ENCODE results near the gene SYNJ2BP. TPM values are rescaled to one million over a fixed set of nuclear protein-coding genes. Genes with fewer than 3 reads are reported as not detected.

Gene SYNJ2BP
- total RNA-seq, 1 donor from 2014 or later, result 5.2 TPM

DNA sequence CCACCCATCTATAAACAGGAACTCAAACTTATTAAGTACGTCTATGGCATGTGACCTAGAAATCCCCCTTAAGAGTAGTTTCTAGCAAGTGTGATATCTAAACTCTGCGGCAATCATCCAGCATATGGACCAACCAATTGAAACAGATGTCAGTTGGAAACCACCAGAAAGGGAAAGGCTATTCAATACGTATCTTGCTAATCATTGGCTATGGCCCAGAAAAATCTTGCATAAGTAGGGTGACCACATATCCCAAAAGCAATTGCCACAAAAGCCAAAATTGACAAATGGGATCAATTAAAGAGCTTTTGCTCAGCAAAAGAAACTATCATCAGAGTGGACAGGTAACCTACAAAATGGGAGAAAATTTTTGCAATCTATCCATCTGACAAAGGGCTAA, 24.2 kb downstream of the SYNJ2BP start:
- intact Hi-C loops (cut with micrococcal nuclease), result no loop called here

- intact Hi-C loops (cut with micrococcal nuclease), result no loop called here
These were observed 25.1 kb downstream of the SYNJ2BP start for GRCh38 chr14:70391493-70392391.

DNA sequence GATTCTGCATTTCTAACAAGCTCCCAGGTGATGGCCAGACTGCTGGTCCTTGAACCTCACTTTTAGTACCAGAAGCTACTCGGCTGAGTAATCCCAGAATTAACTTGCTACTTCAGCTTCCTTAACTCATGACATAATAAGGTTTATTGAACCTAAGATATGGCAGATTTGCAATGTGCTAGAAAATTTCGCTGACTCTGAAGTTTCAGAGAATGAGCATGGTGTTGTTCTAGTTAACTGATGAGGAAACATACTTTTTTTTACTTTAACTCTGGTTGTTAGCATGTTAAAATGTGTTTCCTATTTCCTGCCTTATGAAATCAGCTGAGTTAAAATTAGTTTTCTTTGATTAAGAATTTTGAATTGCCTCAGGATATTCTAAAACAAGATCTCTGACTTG, 34.4 kb downstream of the SYNJ2BP start:
- intact Hi-C loops (cut with micrococcal nuclease), result no loop called here

- intact Hi-C loops (cut with micrococcal nuclease), result no loop called here
These were observed 36.1 kb downstream of the SYNJ2BP start for GRCh38 chr14:70380824-70381223.

DNA sequence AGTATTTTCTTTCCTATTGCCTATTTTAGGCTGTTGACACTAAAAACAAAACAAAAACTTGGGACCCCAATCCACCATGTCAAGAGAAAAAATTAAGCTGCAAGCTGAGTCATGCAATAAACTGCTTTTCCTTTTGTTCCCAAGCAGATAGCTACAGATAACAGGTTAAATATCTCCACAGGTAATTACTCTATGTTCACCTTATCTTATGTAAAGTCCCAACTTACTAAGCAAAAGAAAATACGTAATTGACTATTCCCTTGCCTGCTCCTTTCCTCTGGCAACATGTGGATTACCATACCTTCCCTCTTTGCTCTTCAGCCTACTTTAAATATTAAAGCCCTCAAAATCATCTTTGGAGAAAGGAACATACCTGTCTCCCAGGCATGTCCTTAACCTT, 38.2 kb downstream of the SYNJ2BP start:
- intact Hi-C loops (cut with micrococcal nuclease), result no loop called here

Other genes starting within 250 kb of the SYNJ2BP start
- gene SLC8A3, start 228.1 kb downstream of the SYNJ2BP start, total RNA-seq, result 0.05 TPM in 1 of 2 replicates, not detected in the other
- 58.6 and 68.3 TPM in 2 replicates for gene COX16, start 57.4 kb downstream of the SYNJ2BP start, total RNA-seq
- gene ADAM21, start 35.1 kb upstream of the SYNJ2BP start, total RNA-seq, result not detected in 2 replicates
- gene ADAM20, start 117.9 kb upstream of the SYNJ2BP start, total RNA-seq, result 0.23 and 0.41 TPM in 2 replicates
- 52.0 and 53.1 TPM in 2 replicates for gene MED6, start 183.6 kb upstream of the SYNJ2BP start, total RNA-seq
- 13.1 and 13.6 TPM in 2 replicates for gene TTC9, start 224.8 kb upstream of the SYNJ2BP start, total RNA-seq